KMS-11 (cell line): ENCODE measurements around the gene TMEM129.

Source experiments
- H2AFZ ChIP-seq: fragments of 200-600 bp; sonication (generic); 2 replicates; pipeline ENCODE4 v1.6.1; 2016; ENCODE audit warnings: antibody characterized with exemption, mixed run types, low read depth
- H3K27ac ChIP-seq: fragments of 200-600 bp; sonication (generic); 2 replicates; pipeline ENCODE4 v1.6.1; 2016; ENCODE audit warnings: mild to moderate bottlenecking, mixed run types
- H3K27me3 ChIP-seq: fragments of 200-600 bp; sonication (generic); 2 replicates; pipeline ENCODE4 v1.6.1; 2017; ENCODE audit warnings: mild to moderate bottlenecking, low read depth, mixed run types, moderate library complexity; ENCODE audit not compliant: insufficient read depth
- H3K36me3 ChIP-seq: fragments of 200-600 bp; sonication (generic); 2 replicates; pipeline ENCODE4 v1.6.1; 2017; ENCODE audit warnings: mild to moderate bottlenecking, mixed run types; ENCODE audit not compliant: insufficient read depth
- H3K4me1 ChIP-seq: fragments of 200-600 bp; sonication (generic); 2 replicates; pipeline ENCODE4 v1.6.1; 2016; ENCODE audit warnings: mild to moderate bottlenecking, low read depth, mixed run types; ENCODE audit not compliant: poor library complexity, severe bottlenecking
- H3K4me2 ChIP-seq: fragments of 200-600 bp; sonication (generic); 2 replicates; pipeline ENCODE4 v1.7.0; 2016; ENCODE audit warnings: mild to moderate bottlenecking, mixed run types
- H3K4me3 ChIP-seq: fragments of 200-600 bp; sonication (generic); IDR thresholded peaks from 2 replicates; pipeline ENCODE4 v1.6.1; 2017; ENCODE audit warnings: low read depth, low read length, mixed read lengths; ENCODE audit not compliant: insufficient read depth
- H3K79me2 ChIP-seq: fragments of 200-600 bp; sonication (generic); 2 replicates; pipeline ENCODE4 v1.6.1; 2016; ENCODE audit warnings: low read depth, mixed run types; ENCODE audit not compliant: insufficient read depth
- H3K9ac ChIP-seq: fragments of 200-600 bp; sonication (generic); 2 replicates; pipeline ENCODE4 v1.6.1; 2016; ENCODE audit warnings: mild to moderate bottlenecking, mixed run types
- H4K20me1 ChIP-seq: fragments of 200-600 bp; sonication (generic); 2 replicates; pipeline ENCODE4 v1.6.1; 2016; ENCODE audit warnings: mild to moderate bottlenecking, mixed run types; ENCODE audit not compliant: insufficient read depth
- CTCF ChIP-seq: fragments of 200-600 bp; sonication (generic); conservative IDR thresholded peaks from 2 replicates; pipeline ENCODE4 v1.6.1; 2017; ENCODE audit warnings: low read depth, mild to moderate bottlenecking, antibody characterized with exemption, low read length, moderate library complexity, mixed read lengths

TMEM129 gene

GRCh38 chr4:1745165-1745564 is 24.0 kb upstream of the TMEM129 start:
- H2AFZ ChIP-seq: no peak overlapping the region
- H3K27ac ChIP-seq: no peak overlapping the region
- no peaks in the 10 kb centered on the region for H3K36me3 ChIP-seq
- TF ChIP-seq CTCF: no peak
- no peaks in the 10 kb centered on the region for H3K79me2 ChIP-seq
- no peak overlapping the region for H3K4me2 ChIP-seq
- no peaks in the 10 kb centered on the region for H4K20me1 ChIP-seq
- H3K9ac ChIP-seq: no peak overlapping the region
- H3K4me1 ChIP-seq: no peaks in the 10 kb centered on the region
- H3K4me3 ChIP-seq: no peak overlapping the region
- no peaks in the 10 kb centered on the region for H3K27me3 ChIP-seq

- no peak overlapping the region for H3K4me3 ChIP-seq
- no peak overlapping the region for H3K9ac ChIP-seq
- H4K20me1 ChIP-seq: no peaks in the 10 kb centered on the region
- no peaks in the 10 kb centered on the region for H3K27me3 ChIP-seq
- no peak for TF ChIP-seq CTCF
- H3K79me2 ChIP-seq: no peaks in the 10 kb centered on the region
- no peak overlapping the region for H2AFZ ChIP-seq
- no peak overlapping the region for H3K4me2 ChIP-seq
- H3K36me3 ChIP-seq: no peaks in the 10 kb centered on the region
- no peak overlapping the region for H3K27ac ChIP-seq
- H3K4me1 ChIP-seq: no peaks in the 10 kb centered on the region
Observed at GRCh38 chr4:1744552-1744951, 23.4 kb upstream of the TMEM129 start.

GRCh38 chr4:1743975-1744374 is 22.9 kb upstream of the TMEM129 start:
- H3K4me1 ChIP-seq: no peaks in the 10 kb centered on the region

GRCh38 chr4:1743551-1743950 is 22.4 kb upstream of the TMEM129 start:
- TF ChIP-seq CTCF: no peak

More at GRCh38 chr4:1743975-1744374, 22.9 kb upstream of the TMEM129 start:
- Histone ChIP-seq H3K9ac (no peak overlapping the region), H3K4me2 (no peak overlapping the region), H3K27me3 (no peaks in the 10 kb centered on the region), H3K79me2 (no peaks in the 10 kb centered on the region), H3K4me3 (no peak overlapping the region), H3K27ac (no peak overlapping the region), H2AFZ (no peak overlapping the region), H4K20me1 (no peaks in the 10 kb centered on the region), H3K36me3 (no peaks in the 10 kb centered on the region)
- no peak for TF ChIP-seq CTCF

More at GRCh38 chr4:1743551-1743950, 22.4 kb upstream of the TMEM129 start:
- no peaks in the 10 kb centered on the region for H4K20me1 ChIP-seq
- H2AFZ ChIP-seq: no peak overlapping the region
- no peak overlapping the region for H3K4me3 ChIP-seq
- no peaks in the 10 kb centered on the region for H3K79me2 ChIP-seq
- no peaks in the 10 kb centered on the region for H3K27me3 ChIP-seq
- no peak overlapping the region for H3K4me2 ChIP-seq
- no peaks in the 10 kb centered on the region for H3K36me3 ChIP-seq
- no peak overlapping the region for H3K27ac ChIP-seq
- no peak overlapping the region for H3K9ac ChIP-seq
- no peaks in the 10 kb centered on the region for H3K4me1 ChIP-seq
